IMR-90 (cell line): ENCODE measurements around the gene ANLN. TPM values are rescaled to one million over a fixed set of nuclear protein-coding genes. Genes with fewer than 3 reads are reported as not detected.

ENCODE experiments used
- ATAC-seq: fragments of 200-7000 bp; cut with Tn5 transposase; 2 replicates; pipeline ENCODE4 v1.9.1; 2020; ENCODE audit warnings: low read depth, mild to moderate bottlenecking, moderate library complexity
- BruUV-seq: library from RNA; stranded (reverse); fragments of 400-500 nt; replicated peaks from 2 replicates; lab custom pipeline; 2021; lab: Mats Ljungman, UMichigan
- CTCF ChIA-PET: fragments of 300-600 bp; formaldehyde crosslinking; extraction: SDS; loops from one replicate; lab custom pipeline; 2021; ENCODE audit warnings: antibody characterized with exemption; lab: Yijun Ruan, JAX
- POLR2A ChIA-PET: fragments of 300-600 bp; sonication (Branson Sonifier 250); formaldehyde crosslinking; loops from one replicate; lab custom pipeline; 2022; ENCODE audit warnings: antibody characterized with exemption; ENCODE audit not compliant: unreplicated experiment; lab: Charles Lee
- DNase-seq: peaks from one replicate; pipeline ENCODE4 v3.0.0; 2013
- H2AFZ ChIP-seq: replicated peaks from 2 replicates; pipeline ENCODE3; 2013; ENCODE audit warnings: low read length, mild to moderate bottlenecking; ENCODE audit not compliant: poor library complexity
- H2AK5ac ChIP-seq: 2 replicates; pipeline ENCODE4 v1.6.1; 2013; ENCODE audit warnings: low read depth, low read length, inconsistent platforms
- H2AK9ac ChIP-seq: replicated peaks from 2 replicates; pipeline ENCODE3; 2013; ENCODE audit warnings: mild to moderate bottlenecking, low read depth, low read length, moderate library complexity; ENCODE audit not compliant: poor library complexity
- H2BK120ac ChIP-seq: 2 replicates; pipeline ENCODE4 v1.6.1; 2013; ENCODE audit warnings: low read depth, low read length, inconsistent platforms
- H2BK15ac ChIP-seq: 3 replicates; pipeline ENCODE4 v1.6.1; 2013; ENCODE audit warnings: low read depth, low read length, inconsistent platforms
- H2BK20ac ChIP-seq: 2 replicates; pipeline ENCODE4 v1.6.1; 2013; ENCODE audit warnings: low read depth, mild to moderate bottlenecking, inconsistent platforms, low read length, moderate library complexity
- H2BK5ac ChIP-seq: 2 replicates; pipeline ENCODE4 v1.6.1; 2013; ENCODE audit warnings: mild to moderate bottlenecking, low read depth, low read length, inconsistent platforms; ENCODE audit not compliant: poor library complexity, severe bottlenecking
- H3K14ac ChIP-seq: replicated peaks from 2 replicates; pipeline ENCODE4 v1.6.1; 2013; ENCODE audit warnings: low read depth, low read length, inconsistent platforms
- H3K18ac ChIP-seq: 2 replicates; pipeline ENCODE4 v1.6.1; 2013; ENCODE audit warnings: low read depth, low read length, control low read depth
- H3K23ac ChIP-seq: 2 replicates; pipeline ENCODE4 v1.6.1; 2013; ENCODE audit warnings: low read depth, low read length, inconsistent platforms
- H3K27ac ChIP-seq: 2 replicates; pipeline ENCODE4 v1.5.1; 2013; ENCODE audit warnings: mild to moderate bottlenecking, control low read depth, low read length; ENCODE audit not compliant: insufficient read depth
- H3K27me3 ChIP-seq: 2 replicates; pipeline ENCODE4 v1.6.1; 2013; ENCODE audit warnings: low read length; ENCODE audit not compliant: control insufficient read depth, insufficient read depth
- H3K36me3 ChIP-seq: 2 replicates; pipeline ENCODE4 v1.6.1; 2013; ENCODE audit warnings: low read length, mixed read lengths; ENCODE audit not compliant: control insufficient read depth, insufficient read depth
- H3K4ac ChIP-seq: 2 replicates; pipeline ENCODE4 v1.6.1; 2013; ENCODE audit warnings: low read depth, low read length, inconsistent platforms
- H3K4me1 ChIP-seq: 2 replicates; pipeline ENCODE4 v1.6.1; 2013; ENCODE audit warnings: low read length, mixed read lengths; ENCODE audit not compliant: control insufficient read depth, insufficient read depth
- H3K4me2 ChIP-seq: 2 replicates; pipeline ENCODE4 v1.6.1; 2013; ENCODE audit warnings: low read depth, mild to moderate bottlenecking, control low read depth, low read length, moderate library complexity
- H3K4me3 ChIP-seq: 2 replicates; pipeline ENCODE4 v1.5.1; 2013; ENCODE audit warnings: low read depth, mild to moderate bottlenecking, control low read depth, low read length, moderate library complexity; ENCODE audit not compliant: insufficient read depth
- H3K56ac ChIP-seq: 2 replicates; pipeline ENCODE4 v1.6.1; 2013; ENCODE audit warnings: low read length, inconsistent platforms; ENCODE audit not compliant: insufficient read depth; ENCODE audit errors: extremely low read depth
- H3K79me1 ChIP-seq, 2 experiments: 2 replicates each; pipeline ENCODE4 v1.6.1; 2013; ENCODE audit warnings: low read length in 2 of 2, inconsistent platforms in 1 of 2, low read depth in 1 of 2
- H3K9ac ChIP-seq: 2 replicates; pipeline ENCODE4 v1.6.1; 2013; ENCODE audit warnings: low read depth, low read length, control low read depth
- H3K9me1 ChIP-seq: 2 replicates; pipeline ENCODE4 v1.6.1; 2013; ENCODE audit warnings: low read length, inconsistent platforms; ENCODE audit not compliant: insufficient read depth
- H3K9me3 ChIP-seq: 2 replicates; pipeline ENCODE4 v1.6.1; 2013; ENCODE audit warnings: low read length; ENCODE audit not compliant: control insufficient read depth, insufficient read depth
- H4K20me1 ChIP-seq: 2 replicates; pipeline ENCODE4 v1.6.1; 2013; ENCODE audit warnings: low read length, inconsistent platforms; ENCODE audit not compliant: insufficient read depth
- H4K5ac ChIP-seq: 2 replicates; pipeline ENCODE4 v1.6.1; 2013; ENCODE audit warnings: mild to moderate bottlenecking, low read depth, low read length, control low read depth
- H4K8ac ChIP-seq, 2 experiments: 2 replicates each; pipeline ENCODE4 v1.6.1; 2013; ENCODE audit warnings: low read depth in 2 of 2, low read length in 2 of 2, control low read depth in 1 of 2, inconsistent platforms in 1 of 2
- H4K91ac ChIP-seq: 2 replicates; pipeline ENCODE4 v1.6.1; 2013; ENCODE audit warnings: low read depth, low read length, inconsistent platforms; ENCODE audit not compliant: insufficient read depth
- BHLHE40 ChIP-seq: fragments of 150-350 bp; IDR thresholded peaks from 2 replicates; pipeline ENCODE4 v1.6.1; 2016; ENCODE audit warnings: mild to moderate bottlenecking, low read depth, low read length
- CHD1 ChIP-seq: IDR thresholded peaks from 2 replicates; pipeline ENCODE4 v1.6.1; 2012; ENCODE audit warnings: low read depth, low read length, improper control_type of control experiment
- ELK1 ChIP-seq: fragments of 150-350 bp; IDR thresholded peaks from 2 replicates; pipeline ENCODE4 v1.6.1; 2016; ENCODE audit warnings: low read depth, mild to moderate bottlenecking, low read length, moderate library complexity, borderline replicate concordance
- MAFK ChIP-seq: IDR thresholded peaks from 2 replicates; pipeline ENCODE4 v1.6.1; 2012; ENCODE audit warnings: low read depth, low read length, improper control_type of control experiment
- MAZ ChIP-seq: IDR thresholded peaks from 2 replicates; pipeline ENCODE4 v1.6.1; 2012; ENCODE audit warnings: low read depth, mild to moderate bottlenecking, low read length, improper control_type of control experiment, moderate library complexity, borderline replicate concordance
- POLR2A ChIP-seq: IDR thresholded peaks from 2 replicates; pipeline ENCODE4 v1.6.1; 2012; ENCODE audit warnings: mild to moderate bottlenecking, low read depth, low read length
- RAD21 ChIP-seq: IDR thresholded peaks from 2 replicates; pipeline ENCODE4 v1.6.1; 2012; ENCODE audit warnings: low read length, improper control_type of control experiment
- RCOR1 ChIP-seq: IDR thresholded peaks from 2 replicates; pipeline ENCODE4 v1.6.1; 2012; ENCODE audit warnings: mild to moderate bottlenecking, low read length, improper control_type of control experiment; ENCODE audit not compliant: insufficient replicate concordance
- RFX5 ChIP-seq: IDR thresholded peaks from 2 replicates; pipeline ENCODE4 v1.8.0; 2012; ENCODE audit warnings: low read depth, mild to moderate bottlenecking, low read length, moderate library complexity
- WGBS, 2 experiments: methylation state at CpG; one replicate each; pipeline versions ENCODE4 v1.1.5 to v1.1.7; 2013; ENCODE audit warnings: missing lambda C conversion rate in 2 of 2; ENCODE audit not compliant: insufficient read length in 1 of 2; ENCODE audit errors: extremely low coverage in 2 of 2; 5-methylcytosine and 5-hydroxymethylcytosine counted together
- dilution Hi-C: fragments of 300-500 bp; cut with HindIII; formaldehyde crosslinking; loops from one replicate; pipeline ENCODE4 v1.14.3; 2018; ENCODE audit warnings: low sequenced_read_pairs; ENCODE audit not compliant: unreplicated experiment
- in situ Hi-C: fragments of 300-500 bp; cut with MboI; formaldehyde crosslinking; loops from 3 replicates; pipeline ENCODE4 v1.14.3; 2019; ENCODE audit warnings: low sequenced_read_pairs, inconsistent platforms, mixed read lengths
- intact Hi-C: fragments of 100-400 bp; cut with micrococcal nuclease; formaldehyde crosslinking; loops from 2 replicates; pipeline ENCODE4 v1.10.0; 2022
- polyA plus RNA-seq, 3 experiments: library from polyadenylated mRNA; depleted of rRNA; stranded (reverse); fragments of >200 nt; gene quantifications; 2 replicates each; pipeline ENCODE4 v1.2.3, GENCODE V29; 2012; ENCODE audit warnings: low replicate concordance in 1 of 3
- total RNA-seq: library from RNA; depleted of rRNA; stranded (reverse); fragments of >200 nt; gene quantifications from 2 replicates; pipeline ENCODE4 v1.2.3, GENCODE V29; 2012
- TF ChIP-seq, protein P1 (sequence below): fragments of 150-350 bp; IDR thresholded peaks from 2 replicates; pipeline ENCODE4 v1.6.1; 2017; ENCODE audit warnings: mild to moderate bottlenecking, antibody characterized with exemption, low read length, low read depth
- TF ChIP-seq, protein P2 (sequence below): conservative IDR thresholded peaks from 2 replicates; pipeline ENCODE4 v1.5.1; 2012; ENCODE audit warnings: mild to moderate bottlenecking, low read depth, low read length, improper control_type of control experiment

The ANLN gene
- total and polyA plus RNA-seq, 2 of the 4 experiments (the other 2 are of a cell fraction), result 60.5 to 276 TPM

DNA sequence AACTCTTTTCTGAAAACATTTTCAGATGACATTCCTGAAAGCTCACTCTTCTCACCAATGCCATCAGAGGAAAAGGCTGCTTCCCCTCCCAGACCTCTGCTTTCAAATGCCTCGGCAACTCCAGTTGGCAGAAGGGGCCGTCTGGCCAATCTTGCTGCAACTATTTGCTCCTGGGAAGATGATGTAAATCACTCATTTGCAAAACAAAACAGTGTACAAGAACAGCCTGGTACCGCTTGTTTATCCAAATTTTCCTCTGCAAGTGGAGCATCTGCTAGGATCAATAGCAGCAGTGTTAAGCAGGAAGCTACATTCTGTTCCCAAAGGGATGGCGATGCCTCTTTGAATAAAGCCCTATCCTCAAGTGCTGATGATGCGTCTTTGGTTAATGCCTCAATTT lies 16.5 kb downstream of the ANLN start:
- H3K27me3 ChIP-seq, result no peaks in the 10 kb centered on the region
- H4K5ac ChIP-seq, result peak overlapping the region; percentile 39; the same call in 1 of the 2 replicates
- BruUV-seq, result no TSS peak
- no peak overlapping the region for H2BK15ac ChIP-seq
- no peak overlapping the region for H3K4me3 ChIP-seq
- 100% methylated on average over 3 of the region's 5 CpGs; no CpG with 5 or more reads in 1 of the 2 experiments for WGBS, 2 experiments
- intact Hi-C loops (no loop called here), in situ Hi-C loops (no loop called here), dilution Hi-C loops (no loop called here)
- DNase-seq, result no peak
- H2BK5ac ChIP-seq, result no peak overlapping the region
- ChIA-PET CTCF (interaction anchor here (0.6 kb wide), 1 partner anchor 9 kb away, joined by 4 read pairs; no protein-coding TSS in a partner anchor), POLR2A (no interaction called here)
- no peak for TF ChIP-seq RFX5
- no peak for TF ChIP-seq MAZ
- no peak for TF ChIP-seq RAD21
- TF ChIP-seq CHD1, result no peak
- TF ChIP-seq BHLHE40, result no peak
- no peak for TF ChIP-seq ELK1
- TF ChIP-seq, protein P1, sequence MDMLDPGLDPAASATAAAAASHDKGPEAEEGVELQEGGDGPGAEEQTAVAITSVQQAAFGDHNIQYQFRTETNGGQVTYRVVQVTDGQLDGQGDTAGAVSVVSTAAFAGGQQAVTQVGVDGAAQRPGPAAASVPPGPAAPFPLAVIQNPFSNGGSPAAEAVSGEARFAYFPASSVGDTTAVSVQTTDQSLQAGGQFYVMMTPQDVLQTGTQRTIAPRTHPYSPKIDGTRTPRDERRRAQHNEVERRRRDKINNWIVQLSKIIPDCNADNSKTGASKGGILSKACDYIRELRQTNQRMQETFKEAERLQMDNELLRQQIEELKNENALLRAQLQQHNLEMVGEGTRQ, result no peak
- TF ChIP-seq MAFK, result no peak
- TF ChIP-seq, protein P2, sequence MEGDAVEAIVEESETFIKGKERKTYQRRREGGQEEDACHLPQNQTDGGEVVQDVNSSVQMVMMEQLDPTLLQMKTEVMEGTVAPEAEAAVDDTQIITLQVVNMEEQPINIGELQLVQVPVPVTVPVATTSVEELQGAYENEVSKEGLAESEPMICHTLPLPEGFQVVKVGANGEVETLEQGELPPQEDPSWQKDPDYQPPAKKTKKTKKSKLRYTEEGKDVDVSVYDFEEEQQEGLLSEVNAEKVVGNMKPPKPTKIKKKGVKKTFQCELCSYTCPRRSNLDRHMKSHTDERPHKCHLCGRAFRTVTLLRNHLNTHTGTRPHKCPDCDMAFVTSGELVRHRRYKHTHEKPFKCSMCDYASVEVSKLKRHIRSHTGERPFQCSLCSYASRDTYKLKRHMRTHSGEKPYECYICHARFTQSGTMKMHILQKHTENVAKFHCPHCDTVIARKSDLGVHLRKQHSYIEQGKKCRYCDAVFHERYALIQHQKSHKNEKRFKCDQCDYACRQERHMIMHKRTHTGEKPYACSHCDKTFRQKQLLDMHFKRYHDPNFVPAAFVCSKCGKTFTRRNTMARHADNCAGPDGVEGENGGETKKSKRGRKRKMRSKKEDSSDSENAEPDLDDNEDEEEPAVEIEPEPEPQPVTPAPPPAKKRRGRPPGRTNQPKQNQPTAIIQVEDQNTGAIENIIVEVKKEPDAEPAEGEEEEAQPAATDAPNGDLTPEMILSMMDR, result no peak
- no peak for TF ChIP-seq POLR2A
- TF ChIP-seq RCOR1, result no peak
- H3K18ac ChIP-seq, result no peak overlapping the region
- peaks cover 43 to 64% of the 10 kb centered on the region in 2 experiments for H3K79me1 ChIP-seq
- peaks cover 3% of the 10 kb centered on the region for H3K4me1 ChIP-seq
- H3K4me2 ChIP-seq, result peak overlapping the region; percentile 71; the same call in 1 of the 2 replicates
- no peak overlapping the region for H3K9ac ChIP-seq
- peaks cover 8% of the 10 kb centered on the region for H3K36me3 ChIP-seq
- H3K23ac ChIP-seq, result peak overlapping the region; percentile 39
- ATAC-seq, result peak; percentile 43; the same call in 1 of the 2 replicates
- no peak overlapping the region for H3K14ac ChIP-seq
- H4K20me1 ChIP-seq, result peaks cover 5% of the 10 kb centered on the region; the same call in 1 of the 2 replicates
- peak overlapping the region; percentile 12 for H2AK9ac ChIP-seq
- peak overlapping the region; percentile 32; the same call in 1 of the 2 replicates for H2BK120ac ChIP-seq
- H4K91ac ChIP-seq, result no peak overlapping the region; the same call in 1 of the 2 replicates
- no peak overlapping the region; the same call in 1 of the 2 replicates for H3K4ac ChIP-seq
- H2AK5ac ChIP-seq, result peak overlapping the region; percentile 33; the same call in 1 of the 2 replicates
- no peak overlapping the region for H2BK20ac ChIP-seq
- peaks cover 12% of the 10 kb centered on the region; the same call in 1 of the 2 replicates for H3K9me1 ChIP-seq
- H3K56ac ChIP-seq, result no peak overlapping the region
- H3K9me3 ChIP-seq, result no peaks in the 10 kb centered on the region
- H4K8ac ChIP-seq, result peak overlapping the region; percentile 20 to 26; a peak in 2 of 4 replicates
- H2AFZ ChIP-seq, result peak overlapping the region; percentile 2
- H3K27ac ChIP-seq, result peak overlapping the region; percentile 40; the same call in 1 of the 2 replicates
